ENCODE results near the gene EARS2. TPM values are rescaled to one million over a fixed set of nuclear protein-coding genes. Genes with fewer than 3 reads are reported as not detected.

The EARS2 gene
- total and polyA plus RNA-seq, 9 of the 15 experiments (the other 6 are each of a cell fraction or from before 2014, with no cell fraction given) = 17.6 to 58.6 (median 36.3) TPM

- ChIA-PET CTCF (ENCODE audit: low intra/inter-chr PET ratio) (no interaction called here), POLR2A (interaction anchor here (1.1 to 1.4 kb wide), 5 partner anchors 9 to 27 kb away, joined by 3 to 7 read pairs (median 6); partner anchors contain the start of genes EARS2 and UBFD1)
- Histone ChIP-seq H3K4me1 (replicated peaks in 1 of 2; ENCODE audit: control insufficient read depth in 2 of 2, insufficient read depth in 2 of 2, low read length in 2 of 2) (peaks cover 4 to 9% of the 10 kb centered on the region in 2 experiments; a peak in 3 of 5 replicates), H3K9ac (ENCODE audit: insufficient read depth in 1 of 2, low read depth in 2 of 2, low read length in 2 of 2) (no peak overlapping the region), H3K9me1 (ENCODE audit: control insufficient read depth, insufficient read depth, low read length) (peaks cover 3% of the 10 kb centered on the region), H3K4me3 (no peak overlapping the region), H4K20me1 (replicated peaks; ENCODE audit: control insufficient read depth, insufficient read depth, low read length) (no peaks in the 10 kb centered on the region), H3K27me3 (ENCODE audit: control insufficient read depth in 2 of 2, insufficient read depth in 2 of 2, low read length in 2 of 2) (no peaks in the 10 kb centered on the region), H3K79me2 (ENCODE audit: control insufficient read depth, insufficient read depth, low read length) (no peaks in the 10 kb centered on the region), H2AFZ (ENCODE audit: low read depth, low read length) (no peak overlapping the region), H3K27ac (ENCODE audit: extremely low read depth, low read depth, low read length) (peak overlapping the region; percentile 62; the same call in 2 of the 3 replicates), H3K9me3 (replicated peaks; ENCODE audit: control insufficient read depth, insufficient read depth, low read depth, low read length) (no peaks in the 10 kb centered on the region), H3K36me3 (ENCODE audit: control insufficient read depth, insufficient read depth, low read length) (peaks cover 79% of the 10 kb centered on the region), H3K4me2 (ENCODE audit: insufficient read depth, low read length) (no peak overlapping the region)
- DNase-seq (ENCODE audit: extremely low read depth in 1 of 4, low spot score in 3 of 4) (no peak), ATAC-seq (peak; percentile 62), FAIRE-seq (no peak)
- intact Hi-C loops (cut with micrococcal nuclease) = no loop called here
- 40% methylated on average over 1 of the region's 1 CpG for WGBS (ENCODE audit: insufficient coverage, low coverage, missing lambda C conversion rate)
- in situ Hi-C loops (cut with MboI) = no loop called here
- no TSS peak for BruUV-seq (replicated peaks)
- TF ChIP-seq DMBX1 (CRISPR knock-in tag; IDR thresholded peaks at IDR 0.05; ENCODE audit: borderline replicate concordance) (0 out of 2 replicates have a peak, but pooled peaks have one; percentile 8), ZNF707 (CRISPR knock-in tag; conservative IDR thresholded peaks at IDR 0.05) (no peak)
These were observed 18.3 kb downstream of the EARS2 start for GRCh38 chr16:23538919-23539278.

GRCh38 chr16:23537390-23537789 is 19.8 kb downstream of the EARS2 start:
- WGBS (ENCODE audit: insufficient coverage, low coverage, missing lambda C conversion rate) = 62% methylated on average over 3 of the region's 3 CpGs
- FAIRE-seq (no peak), ATAC-seq (no peak), DNase-seq (ENCODE audit: extremely low read depth in 1 of 4, low spot score in 3 of 4) (no peak)
- TF ChIP-seq ZNF146 (CRISPR knock-in tag; IDR thresholded peaks at IDR 0.05; ENCODE audit: unreplicated experiment) (no peak), ZNF24 (IDR thresholded peaks at IDR 0.05) (peak; percentile 45; the same call in 1 of the 2 replicates), ELF4 (CRISPR knock-in tag; IDR thresholded peaks at IDR 0.05) (no peak), HNRNPLL (IDR thresholded peaks at IDR 0.05; ENCODE audit: low read depth, low read length, poor library complexity, severe bottlenecking) (no peak)
- H3K36me3 ChIP-seq (ENCODE audit: control insufficient read depth, insufficient read depth, low read length) = peaks cover 80% of the 10 kb centered on the region
- H3K27ac ChIP-seq (ENCODE audit: extremely low read depth, low read depth, low read length) = no peak overlapping the region; the same call in 2 of the 3 replicates
- H2AFZ ChIP-seq (ENCODE audit: low read depth, low read length) = no peak overlapping the region
- H3K79me2 ChIP-seq (ENCODE audit: control insufficient read depth, insufficient read depth, low read length) = no peaks in the 10 kb centered on the region
- peaks cover 3% of the 10 kb centered on the region for H3K9me1 ChIP-seq (ENCODE audit: control insufficient read depth, insufficient read depth, low read length)
- intact Hi-C loops (cut with micrococcal nuclease) (no loop called here), in situ Hi-C loops (cut with MboI) (no loop called here)
- no peaks in the 10 kb centered on the region for H3K9me3 ChIP-seq (replicated peaks; ENCODE audit: control insufficient read depth, insufficient read depth, low read depth, low read length)
- no peaks in the 10 kb centered on the region for H4K20me1 ChIP-seq (replicated peaks; ENCODE audit: control insufficient read depth, insufficient read depth, low read length)
- H3K4me1 ChIP-seq (replicated peaks in 1 of 2; ENCODE audit: control insufficient read depth in 2 of 2, insufficient read depth in 2 of 2, low read length in 2 of 2) = peaks cover 4 to 9% of the 10 kb centered on the region in 2 experiments; a peak in 3 of 5 replicates
- no TSS peak for BruUV-seq (replicated peaks)
- no peak overlapping the region for H3K4me3 ChIP-seq
- no peaks in the 10 kb centered on the region for H3K27me3 ChIP-seq (ENCODE audit: control insufficient read depth in 2 of 2, insufficient read depth in 2 of 2, low read length in 2 of 2)
- CTCF ChIA-PET (ENCODE audit: low intra/inter-chr PET ratio) = no interaction called here
- no peak overlapping the region for H3K9ac ChIP-seq (ENCODE audit: insufficient read depth in 1 of 2, low read depth in 2 of 2, low read length in 2 of 2)
- POLR2A ChIA-PET = interaction anchor here (1.2 to 2.1 kb wide), 2 partner anchors 9 to 18 kb away, joined by 3 to 4 read pairs; no protein-coding TSS in a partner anchor
- no peak overlapping the region for H3K4me2 ChIP-seq (ENCODE audit: insufficient read depth, low read length)
